ENCODE measurements around the gene UGT3A1.
"Not testable (repeated sequence)": the region's sequence is repeated elsewhere in the genome, so short reads cannot be mapped to it uniquely, and the experiment has no call there.

UGT3A1 gene

GRCh38 chr5:35987776-35988175, 3.4 kb downstream of the UGT3A1 start:
- no peak for DNase-seq

- no peak for DNase-seq
Measured at GRCh38 chr5:35979715-35980114, 11.5 kb downstream of the UGT3A1 start.

- DNase-seq, result not testable (repeated sequence)
Measured at GRCh38 chr5:35976859-35977258, 14.3 kb downstream of the UGT3A1 start.

- DNase-seq, result no peak
Measured at GRCh38 chr5:35974570-35974969, 16.6 kb downstream of the UGT3A1 start.

- DNase-seq, result no peak
Measured at GRCh38 chr5:35971878-35972210, 19.3 kb downstream of the UGT3A1 start.

GRCh38 chr5:35971186-35971877, 19.9 kb downstream of the UGT3A1 start:
- DNase-seq, result no peak

GRCh38 chr5:35963381-35963843, 27.8 kb downstream of the UGT3A1 start:
- DNase-seq, result no peak

GRCh38 chr5:35960328-35960727, 30.9 kb downstream of the UGT3A1 start:
- no peak for DNase-seq

- DNase-seq, result no peak
Measured at GRCh38 chr5:35956429-35956828, 34.8 kb downstream of the UGT3A1 start.

- DNase-seq, result no peak
Measured at GRCh38 chr5:35954175-35954574, 37.0 kb downstream of the UGT3A1 start.

- DNase-seq, result no peak
Measured at GRCh38 chr5:35947085-35947484, 44.1 kb downstream of the UGT3A1 start.

GRCh38 chr5:35939639-35940038, 51.6 kb downstream of the UGT3A1 start:
- no peak for DNase-seq

- DNase-seq, result no peak
Measured at GRCh38 chr5:35938568-35939227, 52.5 kb downstream of the UGT3A1 start, which contains the start of gene CAPSL. TSS of gene CAPSL (minus strand) at chr5:35938622. CDS start at chr5:35921120, 17,502 bp downstream.

- peak; percentile 61 for DNase-seq
Measured at GRCh38 chr5:35926389-35927051, 64.7 kb downstream of the UGT3A1 start.

- peak; percentile 88 for DNase-seq
Measured at GRCh38 chr5:35924950-35925722, 66.1 kb downstream of the UGT3A1 start.

- no peak for DNase-seq
Measured at GRCh38 chr5:35924122-35924949, 66.9 kb downstream of the UGT3A1 start.

GRCh38 chr5:35922468-35922867, 68.7 kb downstream of the UGT3A1 start:
- no peak for DNase-seq

GRCh38 chr5:35921930-35922329, 69.3 kb downstream of the UGT3A1 start:
- DNase-seq, result no peak

GRCh38 chr5:35920890-35921289, 70.3 kb downstream of the UGT3A1 start:
- DNase-seq, result no peak

GRCh38 chr5:35919191-35919590, 72.0 kb downstream of the UGT3A1 start:
- DNase-seq, result no peak

GRCh38 chr5:35908814-35909213, 82.4 kb downstream of the UGT3A1 start:
- DNase-seq, result no peak

- DNase-seq, result no peak
Measured at GRCh38 chr5:35908228-35908627, 83.0 kb downstream of the UGT3A1 start.

Measured in activated CD8-positive, alpha-beta memory T cell treated with anti-CD3 and anti-CD28 coated beads, Interleukin-2, amount 50 U/mL, for 4 hours (primary cell).